ENCODE measurements around the gene PTPRD. TPM values are rescaled to one million over a fixed set of nuclear protein-coding genes. Genes with fewer than 3 reads are reported as not detected.

PTPRD gene
- total RNA-seq, 1 experiment from 2014 or later = 0.02 TPM

DNA sequence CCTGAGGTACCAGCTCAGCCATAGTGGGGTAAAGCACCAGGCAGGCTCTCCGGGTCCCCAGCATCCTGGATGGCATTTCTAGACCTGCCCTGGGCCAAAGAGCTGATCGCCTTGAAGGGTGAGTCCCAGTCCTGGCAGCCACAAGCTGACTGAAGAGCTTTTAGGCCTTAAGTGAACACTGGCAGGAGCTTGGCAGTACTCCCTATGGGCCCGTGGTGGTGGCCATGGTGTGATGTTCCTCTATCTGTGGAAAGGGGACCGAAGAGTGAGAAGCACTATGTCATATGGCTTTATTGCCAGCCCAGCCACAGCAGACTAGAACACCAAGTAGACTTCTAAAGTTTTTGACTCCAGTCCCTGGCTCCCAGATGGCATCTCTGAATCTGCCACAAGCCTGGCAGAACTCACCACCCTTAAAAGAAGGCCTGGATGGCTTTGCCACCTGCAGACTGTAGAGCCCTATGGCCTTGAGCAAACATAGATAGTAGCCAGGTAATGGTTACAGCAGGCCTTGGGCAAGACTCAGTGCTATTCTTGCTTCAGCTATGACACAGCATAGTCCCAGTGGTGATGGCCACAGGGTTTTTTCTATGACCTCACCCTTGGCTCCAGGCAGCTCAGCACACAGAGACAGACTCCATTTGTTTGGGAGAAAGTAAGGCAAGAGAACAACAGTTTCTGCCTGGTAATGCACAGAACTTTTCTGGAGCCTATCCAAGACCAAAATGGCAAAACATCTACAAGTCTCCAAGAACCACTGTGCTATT lies 2011.7 kb downstream of the PTPRD start:
- H3K9me3 ChIP-seq (ENCODE audit: control insufficient read depth in 1 of 2, insufficient read depth in 1 of 2, low read depth in 1 of 2, low read length in 2 of 2) = peaks cover 13 to 23% of the 10 kb centered on the region in 2 experiments; a peak in 2 of 4 replicates
- CTCF ChIA-PET = no interaction called here
- H3K9me2 ChIP-seq (ENCODE audit: insufficient read depth) = no peaks in the 10 kb centered on the region
- H3K27ac ChIP-seq (ENCODE audit: low read depth, low read length) = no peak overlapping the region
- no peak for DNase-seq (ENCODE audit: low read depth, low spot score)
- RAD21 ChIA-PET (ENCODE audit: low non-redundant PET in 1 of 2, low total read pairs in 2 of 2, uncharacterized antibody in 2 of 2, unreplicated experiment in 2 of 2) = no interaction called here
- no peak overlapping the region for H2AFZ ChIP-seq (ENCODE audit: low read depth, low read length, poor library complexity, severe bottlenecking)
- BruUV-seq (replicated peaks) = no TSS peak
- ATAC-seq = no peak
- H3K36me3 ChIP-seq (ENCODE audit: control insufficient read depth in 1 of 2, insufficient read depth in 2 of 2, low read length in 2 of 2) = no peaks in the 10 kb centered on the region; a peak in 1 of 4 replicates
- POLR2A ChIA-PET = no interaction called here
- H3K4me1 ChIP-seq (ENCODE audit: control insufficient read depth in 1 of 2, insufficient read depth in 2 of 2, low read length in 2 of 2) = no peaks in the 10 kb centered on the region
- intact Hi-C loops (cut with micrococcal nuclease) = no loop called here
- no peak overlapping the region for H3K9ac ChIP-seq (ENCODE audit: low read length)
- TF ChIP-seq JUND (IDR thresholded peaks at IDR 0.05) (no peak), CBX3 (IDR thresholded peaks at IDR 0.05; ENCODE audit: low read depth) (no peak), SRF (IDR thresholded peaks at IDR 0.05; ENCODE audit: low read depth) (no peak), SIN3A (IDR thresholded peaks at IDR 0.05; ENCODE audit: low read depth) (no peak), EZH2 (IDR thresholded peaks at IDR 0.05) (no peak), SP1 (IDR thresholded peaks at IDR 0.05; ENCODE audit: low read depth) (no peak), FOSL1 (IDR thresholded peaks at IDR 0.05; ENCODE audit: low read depth) (no peak), TCF7L2 (IDR thresholded peaks at IDR 0.05; ENCODE audit: borderline replicate concordance, extremely low read depth, insufficient read depth, insufficient read length) (no peak), CEBPB (IDR thresholded peaks at IDR 0.05; ENCODE audit: low read depth) (no peak), ELF1 (IDR thresholded peaks at IDR 0.05; ENCODE audit: borderline replicate concordance, low read depth) (no peak), POLR2AphosphoS5 (IDR thresholded peaks at IDR 0.05; ENCODE audit: low read depth, low read length) (no peak)
- TF ChIP-seq, protein P1, sequence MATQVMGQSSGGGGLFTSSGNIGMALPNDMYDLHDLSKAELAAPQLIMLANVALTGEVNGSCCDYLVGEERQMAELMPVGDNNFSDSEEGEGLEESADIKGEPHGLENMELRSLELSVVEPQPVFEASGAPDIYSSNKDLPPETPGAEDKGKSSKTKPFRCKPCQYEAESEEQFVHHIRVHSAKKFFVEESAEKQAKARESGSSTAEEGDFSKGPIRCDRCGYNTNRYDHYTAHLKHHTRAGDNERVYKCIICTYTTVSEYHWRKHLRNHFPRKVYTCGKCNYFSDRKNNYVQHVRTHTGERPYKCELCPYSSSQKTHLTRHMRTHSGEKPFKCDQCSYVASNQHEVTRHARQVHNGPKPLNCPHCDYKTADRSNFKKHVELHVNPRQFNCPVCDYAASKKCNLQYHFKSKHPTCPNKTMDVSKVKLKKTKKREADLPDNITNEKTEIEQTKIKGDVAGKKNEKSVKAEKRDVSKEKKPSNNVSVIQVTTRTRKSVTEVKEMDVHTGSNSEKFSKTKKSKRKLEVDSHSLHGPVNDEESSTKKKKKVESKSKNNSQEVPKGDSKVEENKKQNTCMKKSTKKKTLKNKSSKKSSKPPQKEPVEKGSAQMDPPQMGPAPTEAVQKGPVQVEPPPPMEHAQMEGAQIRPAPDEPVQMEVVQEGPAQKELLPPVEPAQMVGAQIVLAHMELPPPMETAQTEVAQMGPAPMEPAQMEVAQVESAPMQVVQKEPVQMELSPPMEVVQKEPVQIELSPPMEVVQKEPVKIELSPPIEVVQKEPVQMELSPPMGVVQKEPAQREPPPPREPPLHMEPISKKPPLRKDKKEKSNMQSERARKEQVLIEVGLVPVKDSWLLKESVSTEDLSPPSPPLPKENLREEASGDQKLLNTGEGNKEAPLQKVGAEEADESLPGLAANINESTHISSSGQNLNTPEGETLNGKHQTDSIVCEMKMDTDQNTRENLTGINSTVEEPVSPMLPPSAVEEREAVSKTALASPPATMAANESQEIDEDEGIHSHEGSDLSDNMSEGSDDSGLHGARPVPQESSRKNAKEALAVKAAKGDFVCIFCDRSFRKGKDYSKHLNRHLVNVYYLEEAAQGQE (IDR thresholded peaks at IDR 0.05; ENCODE audit: low read depth) = no peak
- TF ChIP-seq, protein P2, sequence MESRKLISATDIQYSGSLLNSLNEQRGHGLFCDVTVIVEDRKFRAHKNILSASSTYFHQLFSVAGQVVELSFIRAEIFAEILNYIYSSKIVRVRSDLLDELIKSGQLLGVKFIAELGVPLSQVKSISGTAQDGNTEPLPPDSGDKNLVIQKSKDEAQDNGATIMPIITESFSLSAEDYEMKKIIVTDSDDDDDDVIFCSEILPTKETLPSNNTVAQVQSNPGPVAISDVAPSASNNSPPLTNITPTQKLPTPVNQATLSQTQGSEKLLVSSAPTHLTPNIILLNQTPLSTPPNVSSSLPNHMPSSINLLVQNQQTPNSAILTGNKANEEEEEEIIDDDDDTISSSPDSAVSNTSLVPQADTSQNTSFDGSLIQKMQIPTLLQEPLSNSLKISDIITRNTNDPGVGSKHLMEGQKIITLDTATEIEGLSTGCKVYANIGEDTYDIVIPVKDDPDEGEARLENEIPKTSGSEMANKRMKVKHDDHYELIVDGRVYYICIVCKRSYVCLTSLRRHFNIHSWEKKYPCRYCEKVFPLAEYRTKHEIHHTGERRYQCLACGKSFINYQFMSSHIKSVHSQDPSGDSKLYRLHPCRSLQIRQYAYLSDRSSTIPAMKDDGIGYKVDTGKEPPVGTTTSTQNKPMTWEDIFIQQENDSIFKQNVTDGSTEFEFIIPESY (IDR thresholded peaks at IDR 0.05; ENCODE audit: extremely low read depth, insufficient replicate concordance, low read length) = no peak
- no peaks in the 10 kb centered on the region for H4K20me1 ChIP-seq (ENCODE audit: insufficient read depth)
- no peaks in the 10 kb centered on the region for H3K27me3 ChIP-seq (ENCODE audit: insufficient read depth, low read length)
- no peak overlapping the region for H3K4me3 ChIP-seq (replicated peaks in 1 of 2; ENCODE audit: low read depth in 1 of 2, low read length in 2 of 2)
- H3K79me2 ChIP-seq (ENCODE audit: insufficient read depth, low read length) = no peaks in the 10 kb centered on the region
- H3K4me2 ChIP-seq (ENCODE audit: low read length) = no peak overlapping the region
